HG03460 (cell line): Measurements from ENCODE around the gene BSG.

Experiments used
- ATAC-seq: cut with Tn5 transposase; IDR thresholded peaks from one replicate; pipeline ENCODE4 v1.9.1; 2021; ENCODE audit not compliant: unreplicated experiment

The BSG gene

DNA sequence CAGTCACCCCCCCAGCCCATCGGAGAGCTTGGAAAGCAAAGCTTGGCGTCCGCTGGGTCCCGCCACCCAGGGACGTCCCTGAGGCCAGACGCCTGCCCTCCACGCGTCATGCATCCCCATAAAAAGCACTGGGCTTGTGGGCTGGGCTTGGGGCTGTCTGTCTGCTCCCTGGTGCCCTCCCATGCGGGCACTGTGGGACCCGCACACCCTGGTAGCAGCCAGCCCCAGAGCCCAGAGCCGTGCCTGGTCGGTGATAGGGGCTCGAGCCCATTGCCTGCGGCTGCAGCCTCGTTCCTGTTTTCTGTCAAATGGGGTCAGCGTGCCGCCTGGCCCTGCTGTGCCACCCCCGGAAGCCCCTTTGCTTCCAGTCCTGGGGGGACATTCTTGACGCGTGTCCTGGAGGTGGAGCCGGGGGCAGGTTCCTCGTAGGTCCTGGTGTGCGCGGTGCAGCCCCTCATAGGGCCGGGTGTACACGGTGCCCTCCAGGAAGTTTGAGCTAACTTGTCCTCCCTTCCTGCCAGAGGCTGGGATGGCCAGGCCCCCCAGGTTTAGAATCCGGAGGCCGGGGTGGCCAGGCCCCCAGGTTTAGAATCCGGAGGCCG lies 32.9 kb upstream of the BSG start:
- ATAC-seq: no peak

DNA sequence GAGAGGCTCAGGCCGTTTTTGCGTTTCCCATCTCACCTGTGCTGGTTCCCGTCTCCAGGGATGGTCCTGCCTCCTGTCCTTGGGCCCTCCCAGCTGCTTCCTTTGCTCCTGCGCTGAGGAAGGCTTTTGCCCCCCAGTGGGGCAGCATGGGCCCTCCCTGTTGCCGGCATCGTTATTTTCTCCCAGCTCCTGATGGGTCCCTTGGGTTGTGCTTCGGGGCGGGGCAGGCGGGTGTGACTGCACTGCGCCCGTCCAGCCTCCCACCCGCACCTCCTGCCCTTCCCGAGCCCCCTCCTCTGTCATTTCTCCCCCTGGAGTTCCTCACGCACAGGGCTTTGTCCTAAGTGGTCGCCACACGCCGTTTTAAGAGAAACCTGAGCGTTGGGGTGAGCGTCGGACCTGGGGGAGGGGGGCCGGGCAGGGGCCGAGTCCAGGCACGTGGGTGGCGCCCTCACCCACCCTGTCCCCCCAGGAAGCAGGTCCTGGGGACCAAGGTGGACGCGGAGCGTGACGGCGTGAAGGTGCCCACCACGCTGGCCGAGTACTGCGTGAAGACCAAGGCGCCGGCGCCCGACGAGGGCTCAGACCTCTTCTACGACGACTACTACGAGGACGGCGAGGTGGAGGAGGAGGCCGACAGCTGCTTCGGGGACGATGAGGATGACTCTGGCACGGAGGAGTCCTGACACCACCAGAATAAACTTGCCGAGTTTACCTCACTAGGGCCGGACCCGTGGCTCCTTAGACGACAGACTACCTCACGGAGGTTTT lies 31.3 kb upstream of the BSG start:
- no peak for ATAC-seq

DNA sequence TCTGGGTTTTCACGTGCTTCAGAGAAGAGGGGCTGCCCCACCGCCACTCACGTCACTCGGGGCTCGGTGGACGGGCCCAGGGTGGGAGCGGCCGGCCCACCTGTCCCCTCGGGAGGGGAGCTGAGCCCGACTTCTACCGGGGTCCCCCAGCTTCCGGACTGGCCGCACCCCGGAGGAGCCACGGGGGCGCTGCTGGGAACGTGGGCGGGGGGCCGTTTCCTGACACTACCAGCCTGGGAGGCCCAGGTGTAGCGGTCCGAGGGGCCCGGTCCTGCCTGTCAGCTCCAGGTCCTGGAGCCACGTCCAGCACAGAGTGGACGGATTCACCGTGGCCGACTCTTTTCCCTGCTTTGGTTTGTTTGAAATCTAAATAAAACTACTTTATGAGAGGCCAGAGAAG lies 30.7 kb upstream of the BSG start:
- ATAC-seq: no peak

DNA sequence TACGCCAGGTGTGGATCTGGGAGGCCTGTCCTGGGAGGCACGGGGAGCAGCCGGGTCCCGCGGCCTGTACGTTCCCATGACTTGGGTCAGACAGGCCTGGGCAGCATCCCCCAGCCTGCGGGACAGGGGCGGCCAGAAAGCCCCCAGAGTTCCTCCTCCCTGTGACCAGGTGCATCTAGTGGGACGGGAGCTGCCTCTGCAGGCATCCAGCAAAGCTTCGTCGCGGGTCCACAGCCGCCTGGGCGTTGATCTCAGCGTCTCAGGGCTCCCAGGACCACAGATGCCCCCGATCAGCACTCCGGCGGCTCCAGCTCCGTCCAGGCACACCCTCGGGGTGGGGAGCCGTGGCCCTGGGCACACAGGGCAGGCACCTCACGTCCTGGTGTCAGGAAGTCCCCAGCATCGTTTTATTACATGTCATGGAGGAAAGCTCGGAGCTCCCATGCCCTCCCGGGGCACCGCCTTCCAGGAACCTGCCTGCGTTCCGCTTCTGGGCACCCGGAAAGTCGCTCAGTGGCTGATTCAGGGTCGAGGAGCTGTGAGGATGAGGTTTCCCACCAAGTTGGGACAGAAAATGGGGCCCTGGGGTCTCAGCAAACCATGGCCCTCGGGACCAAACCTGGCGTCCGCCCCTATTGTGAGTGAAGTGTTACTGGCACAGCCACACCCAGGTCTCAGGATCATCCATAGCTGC lies 30.1 kb upstream of the BSG start:
- ATAC-seq: no peak

DNA sequence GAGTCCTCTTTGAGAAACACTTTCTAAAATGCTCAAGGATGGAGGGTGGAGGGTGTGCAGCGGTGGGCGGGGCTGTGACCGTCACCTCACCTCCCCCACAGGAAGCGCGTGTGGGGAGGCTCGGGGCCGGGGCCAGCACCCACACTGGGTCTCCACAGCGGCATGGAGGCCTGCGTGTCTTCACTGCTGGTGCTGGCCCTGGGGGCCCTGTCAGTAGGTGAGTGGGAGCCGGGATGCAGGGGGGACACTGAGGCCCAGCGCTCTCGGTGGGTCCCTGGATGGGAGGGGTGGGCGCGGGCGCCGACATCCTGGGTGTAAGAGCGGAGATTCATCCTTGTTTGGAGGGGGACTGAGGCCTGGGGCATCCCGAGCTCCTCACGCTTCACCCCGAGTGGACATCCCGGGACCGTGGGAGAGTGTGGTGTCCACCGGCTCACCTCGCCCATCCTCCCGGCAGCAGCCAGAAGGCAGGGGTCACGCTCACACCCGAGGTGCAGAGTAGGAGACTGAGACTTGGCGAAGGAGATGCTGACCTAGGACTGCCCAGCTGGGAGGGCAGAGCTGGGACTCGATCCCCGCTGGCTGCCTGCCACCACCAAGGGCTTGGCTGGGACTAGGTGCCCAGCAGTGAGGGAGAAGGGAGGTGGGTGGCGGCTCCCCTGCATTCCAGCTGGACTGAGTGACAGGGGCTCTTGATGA lies 28.3 kb upstream of the BSG start, which contains the start of gene GZMM:
Gene GZMM, plus strand, starts transcription at position 144 of the 699 bp plus-strand sequence. Its CDS starts 19 bp downstream, at position 163.
- no peak for ATAC-seq

DNA sequence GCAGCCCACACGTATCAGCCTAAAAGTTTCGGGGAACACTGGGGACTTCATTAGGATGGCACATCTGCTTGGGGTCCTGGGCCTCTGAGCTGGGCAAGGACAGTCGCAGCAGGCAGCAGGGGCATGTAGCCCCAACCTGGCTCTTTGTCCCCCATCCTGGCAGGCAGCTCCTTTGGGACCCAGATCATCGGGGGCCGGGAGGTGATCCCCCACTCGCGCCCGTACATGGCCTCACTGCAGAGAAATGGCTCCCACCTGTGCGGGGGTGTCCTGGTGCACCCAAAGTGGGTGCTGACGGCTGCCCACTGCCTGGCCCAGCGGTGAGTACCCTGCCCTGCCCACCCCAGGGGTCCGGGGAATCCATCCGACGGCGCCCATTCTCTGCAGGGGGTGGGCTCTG lies 25.3 kb upstream of the BSG start:
- no peak for ATAC-seq

DNA sequence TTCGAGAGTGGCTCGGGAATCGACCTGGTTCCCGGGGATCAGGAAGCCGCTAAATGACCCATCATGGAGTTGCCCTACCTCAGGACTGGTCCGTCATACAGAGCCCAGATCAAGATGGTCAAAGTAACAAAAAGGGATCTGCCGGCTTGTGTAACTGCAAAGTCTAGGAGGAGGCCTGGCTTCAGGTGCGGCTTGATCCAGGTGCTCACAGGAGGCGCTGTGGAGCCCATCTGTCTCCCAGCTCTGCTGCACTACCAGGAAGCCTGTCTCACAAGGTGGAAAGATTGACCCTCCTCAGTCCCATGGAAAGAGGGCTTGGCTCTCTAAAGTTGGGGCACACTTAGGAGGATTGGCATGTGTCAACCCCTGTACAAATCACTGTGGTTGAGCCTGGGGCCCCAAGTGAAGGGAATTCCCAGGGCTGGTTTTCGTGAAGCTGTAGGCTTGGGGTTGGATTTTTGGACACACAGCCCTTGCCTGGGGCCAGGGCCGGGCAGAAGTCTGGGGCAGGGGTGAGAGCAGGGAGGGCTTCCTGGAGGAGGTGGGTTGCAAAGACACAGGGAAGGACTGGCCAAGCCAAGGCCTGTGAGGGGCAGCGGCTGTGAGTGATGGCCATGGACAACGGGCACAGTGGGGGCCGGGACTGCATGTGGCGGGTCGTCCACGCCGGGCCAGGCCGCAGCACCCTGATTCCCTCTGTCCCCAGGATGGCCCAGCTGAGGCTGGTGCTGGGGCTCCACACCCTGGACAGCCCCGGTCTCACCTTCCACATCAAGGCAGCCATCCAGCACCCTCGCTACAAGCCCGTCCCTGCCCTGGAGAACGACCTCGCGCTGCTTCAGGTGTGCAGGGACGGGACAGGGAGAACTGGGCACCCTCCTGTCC lies 24.3 kb upstream of the BSG start:
- no peak for ATAC-seq

DNA sequence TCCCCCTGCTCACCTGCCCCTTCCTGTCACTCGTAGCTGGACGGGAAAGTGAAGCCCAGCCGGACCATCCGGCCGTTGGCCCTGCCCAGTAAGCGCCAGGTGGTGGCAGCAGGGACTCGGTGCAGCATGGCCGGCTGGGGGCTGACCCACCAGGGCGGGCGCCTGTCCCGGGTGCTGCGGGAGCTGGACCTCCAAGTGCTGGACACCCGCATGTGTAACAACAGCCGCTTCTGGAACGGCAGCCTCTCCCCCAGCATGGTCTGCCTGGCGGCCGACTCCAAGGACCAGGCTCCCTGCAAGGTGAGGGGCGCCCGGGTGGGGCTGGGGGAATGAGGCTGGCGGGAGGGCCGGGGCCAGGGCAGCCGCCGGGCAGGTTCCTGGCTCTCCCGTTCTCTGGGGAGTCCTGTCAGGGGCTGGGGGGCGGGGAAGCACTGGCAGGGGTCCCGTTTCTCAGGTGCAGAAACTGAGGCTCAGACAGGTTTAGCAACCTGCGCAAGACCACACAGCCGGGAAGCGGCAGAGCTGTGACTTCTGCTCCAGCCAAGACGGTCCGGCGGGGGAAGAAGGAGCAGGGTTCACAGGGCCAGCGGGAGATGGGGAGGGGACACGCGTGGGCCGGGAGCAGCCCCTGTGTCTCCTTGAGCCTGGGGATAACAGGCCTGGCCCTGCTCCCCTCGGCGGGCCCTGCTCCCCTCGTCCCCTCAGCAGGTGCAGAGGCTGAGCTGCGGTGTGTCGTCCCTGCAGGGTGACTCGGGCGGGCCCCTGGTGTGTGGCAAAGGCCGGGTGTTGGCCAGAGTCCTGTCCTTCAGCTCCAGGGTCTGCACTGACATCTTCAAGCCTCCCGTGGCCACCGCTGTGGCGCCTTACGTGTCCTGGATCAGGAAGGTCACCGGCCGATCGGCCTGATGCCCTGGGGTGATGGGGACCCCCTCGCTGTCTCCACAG lies 23.2 kb upstream of the BSG start:
- no peak for ATAC-seq

DNA sequence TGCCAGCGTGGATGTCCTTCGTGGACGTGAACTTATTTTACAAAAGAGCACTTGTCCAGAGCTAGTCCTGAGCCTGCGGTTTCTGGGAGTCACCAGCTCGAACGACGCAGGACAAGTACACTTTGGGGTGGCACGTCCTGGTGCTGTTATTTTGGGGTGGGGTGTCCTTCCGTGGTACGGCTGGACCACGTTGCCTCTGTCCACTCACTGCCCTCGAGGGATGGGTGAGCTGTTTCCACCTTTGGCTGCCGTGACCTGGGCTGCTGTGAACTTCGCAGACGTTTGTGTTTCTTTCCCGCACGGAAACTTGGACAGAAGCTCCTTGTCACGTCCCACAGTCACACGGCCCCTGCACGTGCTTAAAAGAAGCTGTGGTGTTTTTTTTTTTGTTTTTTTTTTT lies 17.6 kb upstream of the BSG start:
- no peak for ATAC-seq

DNA sequence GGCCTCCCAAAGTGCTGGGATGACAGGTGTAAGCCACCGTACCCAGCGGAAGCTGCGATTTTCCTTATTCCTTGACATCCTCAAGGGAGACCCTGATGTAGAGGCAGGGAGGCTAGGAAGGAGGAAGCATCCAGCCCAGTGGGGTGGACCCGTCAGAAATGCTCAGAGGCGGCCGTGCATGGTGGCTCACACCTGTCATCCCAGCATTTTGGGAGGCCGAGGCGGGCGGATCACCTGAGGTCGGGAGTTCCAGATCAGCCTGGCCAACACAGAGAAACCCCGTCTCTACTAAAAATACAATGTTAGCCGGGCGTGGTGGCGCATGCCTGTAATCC lies 17.0 kb upstream of the BSG start:
- ATAC-seq: no peak

DNA sequence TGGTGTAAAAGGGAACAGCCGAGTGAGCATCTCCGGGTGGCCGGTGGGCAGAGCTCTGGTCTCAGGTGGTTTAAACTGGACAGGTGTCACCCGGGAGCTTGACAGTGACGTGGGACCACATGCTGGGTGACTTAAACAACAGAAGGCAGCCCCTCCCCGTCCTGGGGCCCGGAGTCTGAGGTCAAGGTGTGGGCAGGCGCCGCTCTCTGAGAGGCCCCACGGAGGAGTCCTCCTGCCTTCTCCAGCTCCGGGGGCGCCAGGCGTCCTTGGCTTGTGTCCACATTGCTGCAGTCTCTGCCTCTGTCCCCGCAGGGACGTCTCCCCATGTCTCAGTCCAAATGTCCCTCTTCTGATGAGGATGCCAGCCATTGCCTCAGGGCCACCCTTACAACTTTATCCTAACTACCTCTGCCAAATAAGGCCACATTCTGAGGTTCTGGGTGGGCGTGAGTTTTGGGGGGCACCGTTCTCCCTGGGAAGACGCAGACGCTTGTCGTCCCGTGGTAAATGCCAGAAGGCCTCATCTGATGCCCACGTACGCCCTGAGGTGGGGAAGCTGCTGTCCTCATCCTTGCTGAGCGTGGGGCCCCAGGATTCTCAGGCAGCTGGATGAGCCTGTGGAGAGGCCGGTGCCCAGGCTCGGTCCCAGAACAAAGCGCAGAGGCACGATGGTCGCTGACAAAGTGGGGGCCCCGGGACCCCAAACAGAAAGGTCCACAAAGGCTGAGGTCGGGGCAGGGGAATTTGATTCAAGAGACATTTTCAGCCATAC lies 15.6 kb upstream of the BSG start:
- no peak for ATAC-seq

DNA sequence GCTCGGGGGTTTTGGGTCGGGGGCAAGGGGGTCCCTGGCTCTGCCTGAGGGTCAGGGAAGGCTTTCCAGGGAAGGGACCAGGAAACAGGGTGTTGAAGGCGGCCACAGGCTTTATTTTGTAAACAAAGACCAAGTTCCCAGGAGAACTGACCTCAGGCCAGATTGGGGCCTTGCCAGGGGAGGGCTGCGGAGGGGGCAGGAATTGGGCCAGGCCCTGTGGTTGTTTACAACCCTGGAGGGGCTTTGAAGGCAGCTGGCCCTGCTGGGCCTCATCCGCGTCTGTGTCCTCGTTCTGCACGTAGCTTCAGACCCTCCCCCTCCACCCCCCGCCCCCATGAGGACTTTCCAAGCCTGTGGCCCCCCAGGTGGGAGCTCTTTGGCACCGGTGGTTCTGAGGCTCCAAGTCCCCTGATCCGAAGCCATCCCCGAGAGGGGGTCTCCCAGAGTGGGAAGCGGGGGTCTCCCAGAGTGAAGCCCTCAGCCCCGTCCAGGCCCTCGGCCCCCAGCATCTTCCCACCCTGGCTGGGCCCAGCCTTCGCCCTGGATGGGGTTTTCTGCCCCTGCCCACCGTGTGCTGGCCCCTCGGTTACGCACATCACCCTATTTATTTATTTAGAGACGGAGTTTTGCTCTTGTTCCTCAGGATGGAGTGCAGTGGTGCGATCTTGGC lies 13.5 kb upstream of the BSG start:
- ATAC-seq: no peak

DNA sequence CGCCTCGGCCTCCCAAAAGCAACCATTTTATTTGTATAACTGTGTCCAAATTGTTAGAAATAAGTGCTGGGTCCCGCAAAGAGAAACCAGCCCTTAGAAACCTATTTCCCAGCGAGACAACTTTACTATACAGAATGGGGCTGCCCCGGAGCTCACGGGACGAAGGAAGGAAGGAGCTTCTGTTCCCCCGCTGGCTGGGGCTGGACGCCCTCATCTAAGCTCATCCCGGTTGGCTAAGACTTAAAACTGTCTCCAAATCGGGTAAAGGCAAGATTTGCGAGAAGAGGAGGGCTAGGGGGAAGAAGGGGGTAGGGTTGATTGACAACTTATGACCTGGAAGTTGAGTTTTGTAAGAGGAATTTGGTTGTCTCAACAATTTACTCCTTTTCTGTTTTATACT lies 12.3 kb upstream of the BSG start:
- no peak for ATAC-seq

DNA sequence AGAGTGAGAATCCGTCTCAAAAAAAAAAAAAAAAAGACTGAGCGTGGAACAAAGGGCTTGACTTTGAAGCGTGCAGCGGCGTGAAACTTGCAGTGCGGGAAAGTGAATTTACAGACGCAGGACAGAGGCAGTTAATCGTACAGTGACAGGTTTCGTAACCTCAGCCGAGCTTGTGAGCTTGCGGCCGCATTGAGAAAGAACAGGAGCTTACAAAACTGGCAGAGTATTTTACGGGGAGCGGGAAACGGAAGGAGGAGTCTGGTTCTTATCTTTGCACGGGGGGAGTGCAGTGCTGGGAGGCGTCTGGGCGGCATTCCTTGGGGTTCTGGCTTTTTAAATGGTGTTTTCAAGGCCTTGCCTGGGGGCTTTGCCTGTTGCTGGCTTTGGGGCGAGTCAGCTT lies 6.0 kb upstream of the BSG start:
- no peak for ATAC-seq

DNA sequence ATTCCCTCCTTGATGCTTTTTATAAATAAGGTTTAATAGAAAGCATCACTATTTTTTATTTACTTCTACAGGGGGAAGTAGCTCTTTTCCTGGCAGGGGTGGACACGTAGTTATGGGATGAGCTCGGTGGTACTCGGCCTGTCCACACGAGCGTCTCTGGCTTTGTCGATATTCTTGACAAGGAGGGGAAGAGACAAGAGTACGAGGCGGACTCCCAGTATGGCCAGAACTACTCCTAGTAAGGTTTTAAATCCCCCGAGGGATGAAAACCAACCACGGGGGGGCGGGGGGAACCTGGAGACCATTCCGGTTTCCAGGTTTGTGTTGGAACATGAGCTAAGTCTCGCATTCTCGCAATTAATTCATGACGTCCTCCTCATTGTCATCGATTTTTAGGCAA lies 5.6 kb upstream of the BSG start:
- no peak for ATAC-seq

DNA sequence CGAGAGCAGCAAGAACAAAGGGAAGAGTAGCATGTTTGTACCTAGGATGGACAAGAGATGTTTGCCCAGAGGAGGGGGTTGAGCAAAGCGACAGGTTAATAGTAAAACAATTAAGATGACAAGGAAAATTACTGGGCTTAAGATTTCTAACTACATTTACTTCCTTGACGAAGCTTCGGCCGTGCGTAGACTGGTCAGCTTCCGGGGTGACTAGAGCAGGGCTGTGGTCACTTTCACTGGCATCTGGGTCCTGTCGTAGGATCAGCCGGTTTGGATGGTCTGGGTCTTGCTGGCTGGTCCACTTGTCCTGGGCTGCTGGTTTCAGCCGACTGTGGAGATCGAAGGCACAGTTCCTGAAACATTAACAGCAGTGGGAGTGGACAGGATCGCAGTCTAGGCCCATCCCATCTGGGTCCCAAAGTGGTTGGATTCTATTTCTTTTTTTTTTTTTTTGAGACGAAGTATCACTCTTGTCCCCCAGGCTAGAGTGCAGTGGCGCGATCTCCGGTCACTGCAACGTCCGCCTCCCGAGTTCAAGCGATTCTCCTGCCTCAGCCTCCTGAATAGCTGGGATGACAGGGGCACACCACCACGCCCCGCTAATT lies 5.0 kb upstream of the BSG start:
- ATAC-seq: no peak

DNA sequence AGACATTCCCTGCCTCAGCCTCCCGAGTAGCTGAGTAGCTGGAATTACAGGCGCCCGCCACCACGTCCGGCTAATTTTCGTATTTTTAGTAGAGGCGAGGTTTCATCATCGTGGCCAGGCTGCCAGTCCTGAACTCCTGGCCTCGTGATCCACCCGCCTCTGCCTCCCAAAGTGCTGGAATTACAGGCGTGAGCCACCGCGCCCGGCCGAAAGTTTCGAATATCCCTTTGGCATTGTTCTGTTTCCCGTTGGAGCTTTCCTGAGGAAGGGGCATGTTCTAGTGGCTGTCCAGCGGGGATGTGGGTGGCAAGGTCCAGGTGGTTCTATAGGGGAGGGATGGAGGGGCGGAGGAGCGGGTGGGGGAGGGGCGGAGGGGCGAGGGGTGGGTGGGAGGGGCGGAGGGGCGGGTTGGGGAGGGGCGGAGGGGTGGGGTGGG lies 2.1 kb upstream of the BSG start:
- no peak for ATAC-seq
